ENCODE data around the gene EXOC3L1.

Gene EXOC3L1

DNA sequence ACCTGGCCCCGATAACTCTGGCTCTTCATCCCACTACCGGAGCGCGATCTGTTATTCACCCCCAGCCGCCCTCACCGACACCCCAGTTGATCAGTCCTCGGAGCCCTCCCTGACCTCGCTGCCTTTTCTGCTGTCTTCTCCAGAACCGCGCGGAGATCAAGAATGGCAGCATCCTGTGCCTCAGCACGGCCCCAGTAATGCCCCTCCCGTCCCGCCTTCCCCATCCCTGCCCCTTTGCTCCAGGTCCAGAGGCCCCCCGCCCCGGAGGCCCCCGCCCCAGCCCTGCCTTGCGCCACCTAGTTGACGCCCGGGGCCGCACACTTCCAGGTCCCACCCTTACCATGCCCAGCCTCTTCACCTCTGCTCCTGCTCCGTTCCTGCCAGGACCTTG, 9.9 kb upstream of the EXOC3L1 start:
- DNase-seq (ENCODE audit: insufficient read length, low spot score) (no peak), FAIRE-seq (no peak)

DNA sequence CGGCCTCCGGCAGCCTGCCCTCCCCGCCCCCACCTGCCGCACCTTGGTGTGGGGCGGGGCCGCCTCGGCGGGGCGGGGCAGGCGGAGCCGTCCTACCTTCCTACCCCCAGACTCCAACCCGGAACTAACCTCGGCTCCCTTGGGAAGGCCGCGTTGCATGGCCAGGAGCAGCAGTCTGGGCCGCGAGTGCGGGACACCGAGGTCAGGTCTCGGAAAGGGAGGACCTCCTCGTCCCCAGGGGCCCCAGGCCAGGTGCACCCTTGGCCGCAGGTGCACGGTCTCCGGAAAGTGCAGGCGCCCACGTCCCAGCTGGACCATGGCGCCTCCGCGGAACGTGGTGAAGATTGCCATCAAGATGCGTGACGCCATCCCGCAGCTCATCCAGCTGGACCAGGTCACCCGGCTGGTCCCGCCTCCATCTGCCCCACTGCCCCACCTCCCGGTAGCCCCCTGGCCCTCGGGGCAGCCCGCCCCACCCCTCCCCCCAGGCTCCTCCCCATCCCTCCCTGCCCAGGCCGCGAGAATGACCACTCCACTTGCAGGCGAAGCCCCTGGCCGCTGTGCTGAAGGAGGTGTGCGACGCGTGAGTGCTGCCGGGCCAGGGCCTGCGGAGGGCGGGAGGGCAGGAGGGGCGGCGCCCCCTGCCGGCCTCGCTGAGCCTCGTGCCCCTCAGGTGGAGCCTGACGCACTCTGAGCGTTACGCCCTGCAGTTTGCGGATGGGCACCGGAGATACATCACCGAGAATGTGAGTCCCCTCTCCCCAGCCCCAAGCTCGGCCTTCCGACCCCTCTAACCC, 9.3 kb upstream of the EXOC3L1 start, which contains the start of gene ELMO3:
Gene ELMO3 (plus strand): TSS at position 121 of the 797 bp plus-strand sequence. CDS start 196 bp downstream, at position 317.
- DNase-seq (ENCODE audit: insufficient read length, low spot score) (no peak), FAIRE-seq (no peak)

DNA sequence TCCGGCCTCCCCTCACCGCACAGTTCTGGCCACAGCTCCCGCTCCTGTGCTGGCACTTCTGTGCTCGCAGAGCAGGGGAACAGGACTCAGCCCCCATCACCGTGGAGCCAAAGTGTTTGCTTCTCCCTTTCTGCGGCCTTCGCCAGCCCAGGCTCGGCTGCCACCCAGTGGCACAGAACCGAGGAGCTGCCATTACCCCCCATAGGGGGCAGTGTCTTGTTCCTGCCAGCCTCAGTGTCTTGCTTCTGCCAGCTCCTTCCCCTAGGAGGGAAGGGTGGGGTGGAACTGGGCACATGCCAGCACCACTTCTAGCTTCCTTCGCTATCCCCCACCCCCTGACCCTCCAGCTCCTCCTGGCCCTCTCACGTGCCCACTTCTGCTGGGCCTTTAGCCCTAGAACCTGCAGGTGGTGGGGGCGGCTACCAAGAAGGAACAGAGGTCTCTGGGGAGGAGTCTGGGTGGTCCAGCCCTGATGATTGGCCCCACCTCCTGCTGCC, 8.3 kb upstream of the EXOC3L1 start:
- FAIRE-seq (no peak), DNase-seq (ENCODE audit: insufficient read length, low spot score) (no peak)

DNA sequence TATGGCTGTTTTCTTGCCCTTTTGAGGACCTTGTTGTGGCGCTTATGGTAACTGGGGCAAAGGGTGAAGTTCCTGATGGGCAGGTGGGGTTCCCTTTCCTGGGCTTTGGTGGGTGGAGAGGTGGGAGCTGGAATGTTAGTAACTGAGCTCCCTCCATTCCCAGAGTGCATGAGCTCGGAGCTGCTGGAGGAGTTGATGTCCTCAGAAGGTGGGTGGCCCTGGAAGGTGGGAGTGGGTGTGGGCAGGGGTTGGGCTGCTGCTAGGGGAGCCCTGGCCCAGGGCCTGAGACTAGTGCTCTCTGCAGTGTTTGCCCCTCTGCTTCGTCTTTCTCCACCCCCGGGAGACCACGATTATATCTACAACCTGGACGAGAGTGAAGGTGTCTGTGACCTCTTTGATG, 7.8 kb upstream of the EXOC3L1 start:
- DNase-seq (ENCODE audit: insufficient read length, low spot score) (no peak), FAIRE-seq (no peak)

DNA sequence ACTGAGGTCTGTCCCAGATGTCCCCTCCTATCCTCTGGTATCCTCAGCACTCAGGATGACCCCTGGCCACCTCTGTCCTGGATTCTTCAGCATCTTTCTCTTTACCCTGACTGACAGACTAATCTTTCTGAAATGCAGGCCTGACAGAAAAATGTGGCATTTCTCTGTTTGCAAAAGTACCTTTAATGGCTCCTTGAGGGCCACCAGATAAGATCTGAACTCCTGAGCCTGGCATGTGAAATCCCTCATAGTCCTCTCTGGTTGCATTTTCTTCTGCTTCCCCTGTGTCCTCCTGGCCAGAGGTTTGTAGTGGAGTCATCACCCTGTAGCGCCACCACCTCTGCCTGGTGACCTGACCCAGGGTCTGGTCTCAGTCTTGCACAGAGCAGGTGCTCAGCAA, 6.9 kb upstream of the EXOC3L1 start:
- DNase-seq (ENCODE audit: insufficient read length, low spot score): no peak
- no peak for FAIRE-seq

DNA sequence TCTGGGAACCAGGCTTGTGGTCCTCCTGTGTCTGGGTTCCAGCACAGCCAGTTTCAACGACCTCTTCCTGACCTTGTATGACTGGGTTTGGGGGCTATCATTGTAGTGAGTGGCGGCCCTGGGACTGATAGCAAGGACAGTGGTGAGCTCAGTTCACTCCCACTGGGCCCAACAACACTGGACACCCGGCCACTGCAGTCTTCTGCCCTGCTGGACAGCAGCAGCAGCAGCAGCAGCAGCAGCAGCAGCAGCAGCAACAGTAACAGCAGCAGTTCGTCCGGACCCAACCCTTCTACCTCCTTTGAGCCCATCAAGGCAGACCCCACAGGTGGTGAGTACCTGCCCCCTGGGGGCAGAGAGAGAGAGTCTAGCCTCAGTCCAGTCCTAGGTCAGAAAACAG, 5.7 kb upstream of the EXOC3L1 start:
- FAIRE-seq (no peak), DNase-seq (ENCODE audit: insufficient read length, low spot score) (no peak)

DNA sequence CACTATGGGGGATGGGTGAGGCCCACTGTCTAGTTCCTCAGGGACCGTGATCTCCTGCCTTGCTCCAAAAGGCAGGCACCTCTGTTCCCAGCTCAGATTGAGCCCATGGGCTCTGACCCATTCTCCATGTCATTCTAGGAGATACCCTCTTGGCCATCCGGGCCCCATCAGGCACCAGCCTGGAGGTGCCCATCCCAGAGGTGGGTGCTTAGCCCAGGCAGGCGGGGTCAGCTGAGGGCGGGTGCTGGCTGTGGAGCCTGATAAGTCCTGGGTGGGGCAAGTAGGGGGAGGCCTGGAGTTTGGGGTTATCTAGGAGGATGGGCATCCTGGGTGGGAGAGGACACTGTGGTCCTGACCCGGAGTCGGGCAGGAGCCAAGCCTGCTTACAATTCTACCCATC, 4.3 kb upstream of the EXOC3L1 start:
- no peak for FAIRE-seq
- DNase-seq (ENCODE audit: insufficient read length, low spot score): no peak

DNA sequence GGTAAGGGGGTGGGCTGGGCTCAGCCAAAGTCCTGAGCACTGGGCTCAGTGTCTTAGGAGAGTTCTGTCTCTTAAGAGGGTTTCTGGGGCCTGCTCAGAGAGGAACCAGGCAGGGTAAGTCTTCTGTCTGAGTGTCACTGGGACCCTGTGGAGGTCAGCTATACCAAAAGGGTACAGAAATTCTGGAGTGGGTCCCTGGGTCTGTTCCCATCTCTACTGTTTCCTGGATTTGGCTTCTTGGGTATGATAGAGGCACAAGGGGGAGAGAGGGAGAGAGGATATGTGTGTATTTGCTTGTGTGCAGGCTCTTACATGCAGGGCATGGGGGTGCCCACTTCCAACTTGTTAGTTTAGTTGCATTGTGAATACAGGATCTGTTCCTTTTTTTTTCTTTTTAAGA, 3.6 kb upstream of the EXOC3L1 start:
- no peak for FAIRE-seq
- DNase-seq (ENCODE audit: insufficient read length, low spot score): no peak

DNA sequence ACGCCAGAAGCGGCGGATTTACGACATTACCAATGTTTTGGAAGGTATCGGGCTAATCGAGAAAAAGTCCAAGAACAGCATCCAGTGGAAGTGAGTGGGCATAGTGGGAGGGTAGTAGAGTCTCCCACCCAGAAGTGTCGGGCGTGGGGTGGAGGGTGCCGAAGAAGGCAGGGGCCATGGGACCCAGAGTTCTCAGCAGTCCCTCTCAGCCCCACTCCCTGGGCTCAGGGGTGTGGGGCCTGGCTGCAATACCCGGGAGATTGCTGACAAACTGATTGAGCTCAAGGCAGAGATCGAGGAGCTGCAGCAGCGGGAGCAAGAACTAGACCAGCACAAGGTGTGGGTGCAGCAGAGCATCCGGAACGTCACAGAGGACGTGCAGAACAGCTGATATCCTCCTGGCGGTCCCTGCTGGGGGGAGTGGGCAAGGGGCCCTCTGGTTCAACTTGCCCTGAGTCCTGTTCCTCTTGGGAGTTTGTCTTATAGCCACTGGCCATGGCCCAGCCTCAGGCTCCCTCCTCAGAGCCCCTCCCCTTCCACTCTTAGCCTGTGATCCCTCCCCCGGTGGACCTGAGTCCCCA, 2.9 kb upstream of the EXOC3L1 start:
- no peak for FAIRE-seq

DNA sequence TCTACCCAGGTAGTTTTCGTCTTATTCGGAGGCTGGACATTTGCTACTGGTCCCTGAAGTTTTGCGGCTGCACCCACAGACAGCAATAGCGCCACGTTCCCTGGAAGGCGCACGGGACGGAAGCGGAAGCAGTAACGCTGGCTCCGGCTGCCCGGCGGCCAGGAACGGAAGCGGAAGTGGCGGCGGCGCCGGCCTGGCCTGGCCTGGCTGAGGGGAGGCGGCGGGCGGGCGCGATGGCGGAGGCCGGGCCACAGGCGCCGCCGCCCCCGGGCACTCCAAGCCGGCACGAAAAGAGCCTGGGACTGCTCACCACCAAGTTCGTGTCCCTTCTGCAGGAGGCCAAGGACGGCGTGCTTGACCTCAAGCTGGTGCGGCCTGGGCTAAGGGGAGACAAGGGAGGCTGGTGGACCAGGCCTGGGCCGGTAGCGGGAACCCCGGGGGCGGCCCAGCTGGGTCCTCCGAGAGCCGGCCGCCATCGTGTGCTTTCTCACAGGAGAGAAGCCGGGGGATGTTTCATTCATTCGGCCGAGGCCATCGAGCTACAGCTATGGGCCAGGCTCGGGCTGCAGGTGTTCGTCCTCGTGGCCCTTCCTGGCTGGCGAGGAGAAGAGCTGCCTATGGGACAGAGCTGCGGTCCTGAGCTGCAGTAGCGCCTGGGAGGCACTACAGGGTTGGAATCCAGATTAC, 2.2 kb upstream of the EXOC3L1 start, which contains the start of gene E2F4:
Gene E2F4 (plus strand): TSS at position 161 of the 687 bp plus-strand sequence. CDS start 73 bp downstream, at position 234.
- FAIRE-seq: peak; percentile 99
- peak; percentile 99 for DNase-seq (ENCODE audit: insufficient read length, low spot score)

More for the DNA sequence above, 2.9 kb upstream of the EXOC3L1 start:
- no peak for DNase-seq (ENCODE audit: insufficient read length, low spot score)

DNA sequence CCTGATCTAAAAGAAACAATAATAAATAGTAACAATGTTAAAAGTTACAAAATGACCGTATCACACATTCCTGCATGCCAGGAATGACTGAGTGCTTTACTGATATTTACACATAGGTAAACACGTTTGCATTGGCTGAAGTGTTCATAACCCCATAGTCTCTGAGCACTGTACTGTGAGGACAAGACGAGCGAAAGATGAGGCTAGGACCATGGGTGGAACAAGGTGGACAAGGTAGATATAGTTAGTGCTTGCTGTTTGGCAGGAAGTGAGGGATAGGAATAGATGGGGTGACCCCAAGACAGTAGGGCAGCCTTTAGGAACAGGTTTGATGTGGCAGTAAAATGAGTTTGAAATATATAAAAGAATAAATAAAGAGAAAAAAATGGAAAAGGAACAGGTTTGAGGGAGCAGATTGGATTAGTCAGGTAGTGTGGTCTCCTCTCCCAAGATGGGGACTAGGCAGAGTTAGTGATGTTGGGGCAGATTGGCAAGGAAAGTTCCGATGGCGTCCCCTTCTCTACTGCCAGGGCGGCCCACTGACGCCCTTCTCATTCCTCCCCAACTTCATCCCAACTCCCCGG, 1.6 kb upstream of the EXOC3L1 start:
- no peak for DNase-seq (ENCODE audit: insufficient read length, low spot score)
- FAIRE-seq: no peak

DNA sequence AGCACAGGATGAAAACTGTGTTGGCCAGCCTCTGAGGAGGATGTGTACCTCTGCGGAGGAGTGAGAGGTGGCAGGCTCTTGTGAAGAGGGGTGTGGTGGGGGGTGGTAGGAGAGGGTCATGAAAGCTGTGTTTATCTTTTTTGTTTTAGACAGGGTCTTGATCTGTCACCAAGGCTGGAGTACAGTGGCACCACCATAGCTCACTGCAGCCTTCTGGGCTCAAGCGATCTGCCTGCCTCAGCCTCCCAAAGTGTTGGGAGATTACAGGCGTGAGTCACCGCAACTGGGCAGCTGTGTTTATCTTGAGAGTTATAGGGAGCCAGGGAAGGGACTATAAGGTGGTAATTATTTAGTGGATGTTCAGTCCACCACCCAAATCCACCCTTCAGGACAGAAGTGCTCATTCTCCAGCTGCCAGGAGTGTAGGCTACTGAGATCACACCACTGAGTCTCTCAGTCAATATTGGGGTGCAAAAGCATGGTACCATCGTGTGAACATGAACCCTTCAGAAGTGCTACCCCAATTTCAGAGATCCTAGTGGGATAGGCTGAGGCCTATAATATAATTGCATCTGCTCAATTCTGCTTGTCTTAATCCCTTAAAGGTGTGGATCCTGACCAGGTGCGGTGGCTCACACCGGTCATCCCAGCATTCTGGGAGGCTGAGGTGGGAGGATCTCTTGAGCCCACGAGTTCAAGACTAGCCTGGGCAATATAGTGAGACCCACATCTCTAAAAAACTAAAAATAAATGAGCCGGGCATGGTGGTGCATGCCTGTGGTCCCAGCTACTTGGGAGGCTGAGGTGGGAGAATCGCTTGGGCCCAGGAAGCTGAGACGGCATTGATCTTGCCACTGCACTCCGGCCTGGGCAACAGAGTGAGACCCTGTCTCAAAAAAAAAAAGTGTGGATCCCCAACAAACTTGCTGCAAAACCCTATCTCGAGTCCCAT, 788 bp upstream of the EXOC3L1 start:
- no peak for DNase-seq (ENCODE audit: insufficient read length, low spot score)
- no peak for FAIRE-seq

DNA sequence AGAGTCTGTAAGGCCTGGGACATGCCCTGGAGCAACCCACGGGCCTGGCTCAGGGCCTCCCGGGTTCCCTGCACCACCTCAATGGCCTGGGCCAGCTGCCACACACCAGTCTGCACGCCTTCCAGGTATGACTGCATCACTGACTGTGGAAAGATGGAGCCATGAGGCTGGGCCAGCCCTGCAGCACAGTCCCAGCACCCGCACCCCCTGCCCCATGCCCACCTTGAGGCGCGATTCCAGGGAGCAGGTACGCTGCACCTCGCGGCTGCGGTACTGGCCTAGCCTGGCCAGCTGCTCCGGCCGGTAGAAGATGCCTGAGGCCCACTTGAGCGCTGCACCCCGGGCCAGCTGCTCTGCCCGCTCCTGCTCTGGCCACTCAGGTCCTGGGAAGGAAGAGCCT, 1.1 kb downstream of the EXOC3L1 start:
- no peak for FAIRE-seq
- no peak for DNase-seq (ENCODE audit: insufficient read length, low spot score)

DNA sequence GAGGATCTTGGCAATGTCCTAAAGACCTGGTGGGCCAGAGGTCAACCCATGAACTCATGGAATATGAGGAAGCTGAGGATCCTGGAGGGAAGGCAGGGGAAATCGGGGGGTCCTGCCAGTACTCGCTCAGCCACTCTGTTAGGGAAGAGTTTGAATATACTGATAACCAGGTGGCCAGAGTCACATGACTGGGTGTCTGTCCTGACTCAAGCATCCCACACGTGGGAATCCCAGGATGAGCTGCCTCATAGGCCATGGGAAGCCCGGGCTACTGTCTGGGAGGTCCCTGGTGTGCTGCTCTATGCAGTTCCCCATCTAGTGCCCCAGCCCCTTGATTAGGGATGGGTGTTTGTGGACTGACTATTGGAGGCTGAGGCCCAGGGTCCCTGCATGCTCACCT, 1.6 kb downstream of the EXOC3L1 start:
- DNase-seq (ENCODE audit: insufficient read length, low spot score) (no peak), FAIRE-seq (no peak)

DNA sequence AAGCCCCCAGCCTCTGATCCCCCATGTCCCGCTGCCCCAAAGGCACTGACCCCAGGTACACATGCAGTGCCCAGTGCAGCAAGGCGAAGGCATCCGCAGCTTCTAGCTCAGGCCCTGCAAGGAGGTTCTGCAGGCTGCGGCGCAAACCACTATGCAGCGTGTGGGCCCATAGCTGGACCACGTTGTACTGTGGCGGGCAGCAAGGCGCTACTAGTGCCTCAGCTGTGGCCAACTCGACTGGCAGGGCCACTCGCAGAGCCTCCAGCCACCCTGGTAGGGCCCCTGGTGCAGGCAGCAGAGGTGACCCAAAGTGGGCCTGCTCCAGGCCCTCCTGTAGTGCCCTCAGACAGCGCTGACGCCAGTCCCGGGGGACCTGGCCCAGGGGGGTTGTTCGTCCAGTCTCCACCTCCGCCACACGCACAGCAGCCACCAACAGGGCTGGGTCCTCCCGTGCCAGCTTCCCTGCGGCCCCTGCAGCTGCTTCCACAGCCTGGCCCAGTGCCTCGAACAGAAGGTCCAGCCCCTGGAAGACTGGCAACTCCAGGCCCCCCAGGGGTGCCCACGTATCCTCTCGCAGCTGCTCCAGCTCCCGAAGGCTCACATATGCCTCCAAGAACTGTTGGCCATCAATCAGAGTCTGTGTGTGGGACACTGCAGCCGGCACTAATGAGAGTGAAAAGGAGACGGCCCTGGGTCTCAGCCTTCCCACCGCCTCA, 2.6 kb downstream of the EXOC3L1 start:
- FAIRE-seq: no peak
- no peak for DNase-seq (ENCODE audit: insufficient read length, low spot score)

DNA sequence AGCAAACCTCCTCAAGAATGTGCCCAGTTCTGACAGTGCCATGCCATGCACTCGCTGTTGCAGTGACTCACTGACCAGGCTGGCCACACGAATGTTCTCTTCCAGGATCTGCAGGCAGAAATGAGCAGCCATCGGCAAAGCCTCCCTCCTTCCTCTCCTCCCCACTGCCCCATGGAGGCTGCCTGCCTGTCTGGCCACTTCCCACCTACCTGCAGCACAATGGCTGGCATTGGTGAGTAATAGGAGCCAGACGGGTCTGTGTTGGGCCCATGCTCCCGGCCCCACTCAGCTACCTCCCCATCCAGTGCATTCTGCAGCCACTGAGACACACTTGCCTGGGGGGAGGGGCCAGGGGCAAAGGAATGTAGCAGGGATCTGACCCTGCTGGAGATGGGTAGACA, 3.4 kb downstream of the EXOC3L1 start:
- no peak for DNase-seq (ENCODE audit: insufficient read length, low spot score)
- no peak for FAIRE-seq

DNA sequence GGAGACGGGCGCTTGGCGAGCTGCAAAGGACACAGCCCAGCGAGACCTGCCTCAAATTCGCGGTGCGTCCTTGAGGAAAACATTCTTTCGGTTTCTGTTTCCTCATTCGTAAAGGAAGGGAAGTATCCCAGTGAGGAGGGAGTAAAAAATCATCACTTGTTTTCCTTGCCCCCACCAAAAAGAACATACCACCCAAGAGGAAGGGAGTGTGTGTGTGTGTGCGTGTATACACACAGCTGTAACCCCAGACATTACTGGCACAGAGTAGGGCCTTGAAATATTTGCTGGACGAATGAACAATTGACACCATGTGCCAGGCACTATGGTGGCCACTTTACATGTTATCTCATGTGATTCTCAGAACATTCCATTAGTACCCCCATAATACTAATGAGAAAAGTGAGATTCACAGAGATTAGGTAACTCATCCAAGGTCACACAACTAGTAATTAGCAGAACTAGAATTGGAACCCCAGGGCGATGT, 4.2 kb downstream of the EXOC3L1 start:
- FAIRE-seq (no peak), DNase-seq (ENCODE audit: insufficient read length, low spot score) (no peak)

DNA sequence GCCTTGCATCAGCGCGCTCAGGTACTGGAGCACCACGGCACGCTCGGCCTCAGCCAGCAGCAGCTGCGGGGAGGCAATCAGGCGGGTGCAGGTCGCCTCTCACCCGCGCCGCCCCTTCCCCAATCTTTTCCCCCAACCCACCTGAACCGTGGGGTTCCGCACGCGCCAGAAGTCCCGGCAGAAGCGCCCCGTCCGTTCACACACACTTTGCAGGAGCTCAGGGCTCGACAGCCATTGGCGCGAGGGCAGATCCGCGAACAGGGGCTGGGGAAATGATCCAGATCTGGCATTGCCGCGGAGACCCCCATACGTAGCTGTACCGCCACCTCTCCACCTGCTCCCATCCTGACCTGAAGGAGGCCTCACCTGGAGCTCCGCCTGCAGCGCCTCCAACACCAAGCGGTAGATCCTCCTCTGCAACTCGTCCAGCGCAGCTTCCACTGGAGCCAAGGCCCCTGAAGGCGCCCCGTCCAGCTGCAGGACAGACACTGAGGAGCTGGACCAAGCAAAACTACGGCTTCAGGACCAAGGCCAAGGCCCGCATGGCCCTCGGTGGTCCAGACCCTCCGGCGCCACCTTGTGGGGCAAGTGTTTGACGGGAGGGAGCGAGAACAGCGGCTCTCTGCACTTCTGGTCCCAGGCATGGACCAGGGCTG, 4.8 kb downstream of the EXOC3L1 start:
- DNase-seq (ENCODE audit: insufficient read length, low spot score): no peak
- peak; percentile 96 for FAIRE-seq

Measured in GM19239 (cell line).